Right cardiac atrium (tissue), 5 donors: Measurements from ENCODE around the gene GULP1. TPM values are rescaled to one million over a fixed set of nuclear protein-coding genes. Genes with fewer than 3 reads are reported as not detected.

ENCODE experiments used
- ATAC-seq, 2 donors: fragments of 200-7000 bp; cut with Tn5 transposase; one replicate each; pipeline versions ENCODE4 v1.8.0 to v1.9.1; 2020; ENCODE audit warnings: moderate library complexity in 2 of 2, mild to moderate bottlenecking in 1 of 2
- DNase-seq, 3 donors: peaks; one replicate each; pipeline ENCODE4 v3.0.0-alpha.2; 2020
- H3K27ac ChIP-seq: one replicate; pipeline ENCODE4 v1.5.1; 2013; ENCODE audit warnings: mild to moderate bottlenecking, low read length, control low read depth, moderate library complexity
- H3K27me3 ChIP-seq: one replicate; pipeline ENCODE4 v1.6.1; 2013; ENCODE audit not compliant: control insufficient read depth, insufficient read depth
- H3K4me1 ChIP-seq: one replicate; pipeline ENCODE4 v1.6.1; 2013; ENCODE audit warnings: low read length; ENCODE audit not compliant: control insufficient read depth, insufficient read depth
- H3K4me3 ChIP-seq: one replicate; pipeline ENCODE4 v1.5.1; 2013; ENCODE audit warnings: low read length, control low read depth
- H3K9me3 ChIP-seq: one replicate; pipeline ENCODE4 v1.6.1; 2013; ENCODE audit warnings: low read length; ENCODE audit not compliant: control insufficient read depth
- WGBS: extraction: QIAGEN DNeasy Blood & Tissue Kit; methylation state at CpG from one replicate; pipeline ENCODE4 v1.1.7; 2013; 5-methylcytosine and 5-hydroxymethylcytosine counted together
- intact Hi-C, 4 donors: fragments of 100-400 bp; cut with DNase I; formaldehyde crosslinking; loops; one replicate each; pipeline versions ENCODE4 v1.11.0 to v1.14.0; 2022 to 2023
- polyA plus RNA-seq: library from polyadenylated mRNA; stranded (reverse); fragments of 200-250 nt; gene quantifications from one replicate; pipeline ENCODE4 v1.2.3, GENCODE V29; 2013
- total RNA-seq, 4 donors: library from RNA; stranded (reverse); fragmentation: NEBNext Ultra II Directional; extraction: Animal tissue kit (Norgen Biotek cat#: 25700); gene quantifications; one replicate each; pipeline ENCODE4 v1.2.1, GENCODE V29; 2021
- donor health status: healthy with polysubstance abuse.
- donor health status: DM: no; HTN: yes; CAD: no.
- donor health status: DM: no; HTN: no; CAD: no.
- donor health status: DM: no; HTN: yes; CAD: no; lungs with severe emphysema.
- donor health status: DM: yes; HTN: yes; CAD: no.

GULP1 gene
- total and polyA plus RNA-seq, 5 donors: 3.5 to 14.4 (median 11.0) TPM

- no peaks in the 10 kb centered on the region for H3K9me3 ChIP-seq
- DNase-seq: no peak
- 100% methylated on average over 1 of the region's 1 CpG for WGBS
- no peak overlapping the region for H3K4me3 ChIP-seq
- ATAC-seq: no peak
- no peaks in the 10 kb centered on the region for H3K4me1 ChIP-seq
- no peak overlapping the region for H3K27ac ChIP-seq
- intact Hi-C loops: no loop called here
- H3K27me3 ChIP-seq: no peaks in the 10 kb centered on the region
These were observed 142.3 kb downstream of the GULP1 start for GRCh38 chr2:188434018-188434417.

DNA sequence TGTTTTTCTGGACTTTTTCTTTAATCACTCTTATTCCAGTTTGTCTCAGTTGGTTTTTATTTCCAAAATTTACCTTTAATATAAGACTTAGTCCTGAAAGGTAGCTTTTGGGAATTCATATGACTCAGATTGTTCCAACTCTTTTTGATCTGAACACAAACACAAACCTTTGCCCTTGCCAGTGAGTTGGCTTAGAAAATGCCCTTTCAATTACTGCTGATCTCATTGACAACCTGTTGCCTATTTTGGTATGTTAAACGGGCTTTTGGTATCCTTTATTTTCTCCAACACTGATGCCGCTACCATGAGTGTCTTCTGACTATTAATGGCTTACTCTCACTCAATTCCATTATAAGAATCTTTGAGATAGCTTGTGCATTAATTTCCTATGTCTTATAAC is 143.4 kb downstream of the GULP1 start:
- Histone ChIP-seq H3K4me3 (no peak overlapping the region), H3K27me3 (no peaks in the 10 kb centered on the region), H3K9me3 (no peaks in the 10 kb centered on the region), H3K27ac (no peak overlapping the region), H3K4me1 (no peaks in the 10 kb centered on the region)
- ATAC-seq: no peak
- intact Hi-C loops: no loop called here
- no peak for DNase-seq
- 86% methylated on average over 2 of the region's 2 CpGs for WGBS

DNA sequence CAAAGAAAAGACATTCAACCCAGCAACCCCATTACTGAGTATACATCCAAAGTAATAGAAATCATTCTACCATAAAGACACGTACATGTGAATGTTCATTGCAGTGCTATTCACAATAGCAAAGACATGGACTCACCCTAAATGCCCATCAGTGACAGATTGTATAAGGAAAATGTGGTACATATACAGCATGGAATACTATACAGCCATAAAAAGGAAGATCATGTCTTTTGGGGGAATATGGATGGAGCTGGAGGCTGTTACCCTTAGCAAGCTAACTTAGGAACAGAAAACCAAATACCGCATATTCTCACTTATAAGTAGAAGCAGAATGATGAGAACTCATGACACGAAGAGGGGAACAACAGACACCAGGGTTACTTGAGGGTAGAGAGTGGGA is 145.9 kb downstream of the GULP1 start:
- Histone ChIP-seq H3K9me3 (no peaks in the 10 kb centered on the region), H3K27ac (no peak overlapping the region), H3K4me1 (no peaks in the 10 kb centered on the region), H3K4me3 (no peak overlapping the region), H3K27me3 (no peaks in the 10 kb centered on the region)
- ATAC-seq (no peak), DNase-seq (no peak)
- 98% methylated on average over 3 of the region's 3 CpGs for WGBS
- intact Hi-C loops: no loop called here

DNA sequence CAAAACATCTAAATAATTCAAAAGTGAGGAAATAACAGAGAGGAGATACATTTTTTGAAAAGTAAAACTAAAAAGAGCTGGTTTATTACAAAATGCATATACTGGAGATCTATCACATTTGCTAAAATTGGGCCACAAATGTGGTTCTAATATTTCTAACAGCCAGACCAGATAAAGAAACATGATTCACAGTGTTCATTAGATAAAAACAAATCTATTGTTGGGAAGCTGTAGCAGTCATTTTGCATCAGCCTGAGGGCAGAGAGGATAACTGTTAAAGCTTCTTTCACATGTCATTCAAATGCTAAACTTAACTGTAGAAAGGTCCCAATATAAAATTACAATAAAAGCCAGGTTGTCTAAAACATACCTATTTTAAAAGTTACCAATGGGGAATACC is 148.3 kb downstream of the GULP1 start:
- Histone ChIP-seq H3K27ac (no peak overlapping the region), H3K4me3 (no peak overlapping the region), H3K27me3 (no peaks in the 10 kb centered on the region), H3K9me3 (no peaks in the 10 kb centered on the region), H3K4me1 (no peaks in the 10 kb centered on the region)
- no peak for DNase-seq
- intact Hi-C loops: no loop called here
- no peak for ATAC-seq

GRCh38 chr2:188440849-188441248 is 149.2 kb downstream of the GULP1 start:
- WGBS: 80% methylated on average over 3 of the region's 3 CpGs
- Histone ChIP-seq H3K27me3 (no peaks in the 10 kb centered on the region), H3K9me3 (no peaks in the 10 kb centered on the region), H3K27ac (no peak overlapping the region), H3K4me1 (no peaks in the 10 kb centered on the region), H3K4me3 (no peak overlapping the region)
- ATAC-seq (no peak), DNase-seq (no peak)
- intact Hi-C loops: no loop called here

DNA sequence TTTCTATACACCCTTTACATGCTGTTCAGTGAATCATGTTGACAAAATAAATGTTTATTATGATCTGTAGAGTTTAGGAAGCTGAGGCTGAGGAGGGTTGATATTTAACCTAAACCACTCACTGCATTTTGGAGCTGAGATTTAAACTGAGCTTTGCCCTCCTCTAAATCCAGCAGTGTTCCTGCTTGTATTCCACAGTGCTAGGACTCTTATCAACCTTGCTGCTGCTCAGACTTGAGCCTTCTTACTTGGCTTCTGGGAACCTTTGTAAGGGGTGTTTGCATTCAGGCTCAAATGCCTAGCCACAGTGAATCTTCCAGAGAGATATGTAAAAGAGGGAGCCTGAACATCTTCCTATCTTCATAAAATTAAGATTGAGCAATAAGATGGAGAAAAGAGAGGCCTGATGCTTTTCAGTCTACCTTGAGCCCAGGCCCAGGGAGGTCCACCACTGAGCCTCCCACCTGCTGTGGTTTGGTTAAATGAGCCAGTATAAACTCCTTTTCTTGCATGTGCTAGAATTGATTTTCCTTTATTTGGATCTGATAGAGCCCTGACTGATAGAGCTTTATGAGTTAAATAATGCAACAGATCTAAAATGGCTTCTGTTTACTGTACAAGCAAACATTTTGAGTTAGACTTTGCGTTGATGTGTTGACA is 149.7 kb downstream of the GULP1 start:
- intact Hi-C loops: no loop called here
- H3K9me3 ChIP-seq: no peaks in the 10 kb centered on the region
- ATAC-seq (no peak), DNase-seq (no peak)
- H3K4me1 ChIP-seq: no peaks in the 10 kb centered on the region
- H3K27me3 ChIP-seq: no peaks in the 10 kb centered on the region
- H3K27ac ChIP-seq: no peak overlapping the region
- no peak overlapping the region for H3K4me3 ChIP-seq
- 85% methylated on average over 1 of the region's 1 CpG for WGBS

GRCh38 chr2:188443207-188443606 is 151.5 kb downstream of the GULP1 start:
- WGBS: 86% methylated on average over 3 of the region's 3 CpGs
- Histone ChIP-seq H3K4me1 (no peaks in the 10 kb centered on the region), H3K4me3 (no peak overlapping the region), H3K27ac (no peak overlapping the region), H3K27me3 (no peaks in the 10 kb centered on the region), H3K9me3 (no peaks in the 10 kb centered on the region)
- DNase-seq (no peak), ATAC-seq (no peak)
- intact Hi-C loops: no loop called here

- intact Hi-C loops: no loop called here
- DNase-seq: no peak
- no peaks in the 10 kb centered on the region for H3K27me3 ChIP-seq
- no peaks in the 10 kb centered on the region for H3K9me3 ChIP-seq
- H3K4me3 ChIP-seq: no peak overlapping the region
- ATAC-seq: no peak
- H3K4me1 ChIP-seq: no peaks in the 10 kb centered on the region
- no peak overlapping the region for H3K27ac ChIP-seq
- WGBS: 83% methylated on average over 3 of the region's 3 CpGs
These were observed 152.6 kb downstream of the GULP1 start for GRCh38 chr2:188444106-188444835.

- intact Hi-C loops: no loop called here
These were observed 157.9 kb downstream of the GULP1 start for GRCh38 chr2:188449561-188449960.

GRCh38 chr2:188449971-188450370 is 158.3 kb downstream of the GULP1 start:
- no peaks in the 10 kb centered on the region for H3K4me1 ChIP-seq
- no peak overlapping the region for H3K27ac ChIP-seq
- H3K4me3 ChIP-seq: no peak overlapping the region
- H3K27me3 ChIP-seq: no peaks in the 10 kb centered on the region
- DNase-seq (no peak), ATAC-seq (no peak)
- no peaks in the 10 kb centered on the region for H3K9me3 ChIP-seq
- intact Hi-C loops: no loop called here

More at GRCh38 chr2:188449561-188449960, 157.9 kb downstream of the GULP1 start:
- Histone ChIP-seq H3K9me3 (no peaks in the 10 kb centered on the region), H3K27me3 (no peaks in the 10 kb centered on the region), H3K4me1 (no peaks in the 10 kb centered on the region), H3K27ac (no peak overlapping the region), H3K4me3 (no peak overlapping the region)
- whole genome bisulfite sequencing: 91% methylated on average over 1 of the region's 1 CpG
- DNase-seq (no peak), ATAC-seq (no peak)

DNA sequence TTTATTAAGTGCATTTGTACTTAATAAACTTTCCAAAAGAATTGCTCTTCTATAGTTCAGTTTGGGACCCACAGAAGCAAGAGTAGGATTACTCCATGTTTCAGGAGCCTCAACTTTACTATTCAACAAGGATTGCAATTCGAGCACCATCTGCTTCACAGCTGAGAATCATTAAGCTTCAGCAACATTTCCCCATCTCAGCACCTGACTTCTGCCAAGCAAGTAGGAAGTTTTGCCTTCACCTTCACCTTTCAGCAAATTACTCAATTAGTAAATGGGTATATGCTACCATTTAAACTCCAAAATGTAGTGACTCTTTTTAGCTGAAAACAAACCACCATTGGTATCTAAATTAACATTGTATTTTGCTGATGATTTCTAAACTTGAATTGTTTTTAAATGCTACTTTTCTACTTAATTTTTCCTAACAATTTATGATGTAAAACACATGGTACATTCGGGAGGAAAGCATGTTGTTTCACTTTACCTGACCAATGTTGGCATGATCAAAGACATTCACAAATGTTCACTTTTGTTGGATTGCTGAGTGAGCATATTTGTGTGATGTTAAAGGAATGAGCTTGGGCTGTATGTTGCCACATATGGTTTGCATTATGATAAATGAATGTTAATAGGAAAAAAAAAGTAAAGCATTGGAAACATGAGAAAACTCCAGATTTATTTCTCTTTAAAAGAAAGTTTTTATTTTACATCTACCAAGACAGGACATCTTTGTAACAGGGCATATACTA is 159.2 kb downstream of the GULP1 start:
- Histone ChIP-seq H3K4me3 (no peak overlapping the region), H3K4me1 (no peaks in the 10 kb centered on the region), H3K27me3 (no peaks in the 10 kb centered on the region), H3K9me3 (no peaks in the 10 kb centered on the region), H3K27ac (no peak overlapping the region)
- intact Hi-C loops: no loop called here
- 77% methylated on average over 2 of the region's 2 CpGs for WGBS
- DNase-seq: no peak
- no peak for ATAC-seq
